ENCODE measurements around the gene RNF157. TPM values are rescaled to one million over a fixed set of nuclear protein-coding genes. Genes with fewer than 3 reads are reported as not detected.

RNF157 gene
- total and polyA plus RNA-seq, 10 of the 15 experiments (the other 5 are each of a cell fraction or from before 2014, with no cell fraction given), result 1.4 to 15.9 (median 9.6) TPM

DNA sequence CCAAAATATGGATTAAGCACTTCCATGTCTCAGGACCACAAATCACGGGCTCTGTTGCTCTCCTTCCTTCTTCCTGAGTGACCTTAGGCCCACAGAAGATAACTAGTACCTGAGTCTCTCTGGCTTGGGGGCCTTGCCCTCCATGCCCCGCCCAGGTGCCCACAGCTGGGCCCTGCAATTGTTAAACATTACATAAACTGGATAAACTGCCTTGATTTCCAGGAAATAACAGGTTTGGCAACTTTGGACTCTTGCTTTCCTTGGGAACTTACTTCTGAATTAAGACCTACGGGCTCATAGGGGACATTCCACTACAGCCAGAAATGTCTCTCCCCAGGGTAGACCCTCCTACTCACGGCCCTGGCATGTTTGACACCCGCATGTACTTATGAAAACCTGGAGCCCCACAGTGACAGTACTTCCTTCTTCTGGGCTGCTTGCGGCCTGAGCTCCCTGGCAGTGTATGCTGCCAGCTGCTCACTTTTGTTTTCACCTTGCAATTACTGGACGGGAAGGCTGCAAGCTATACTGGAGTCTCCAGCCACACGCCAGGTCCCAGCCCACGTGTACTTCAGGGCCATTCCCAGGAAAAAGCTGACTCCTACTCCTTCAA is 22.5 kb upstream of the RNF157 start (continued):
- no peak for TF ChIP-seq SMARCA5 (IDR thresholded peaks at IDR 0.05)
- TF ChIP-seq, protein P1, sequence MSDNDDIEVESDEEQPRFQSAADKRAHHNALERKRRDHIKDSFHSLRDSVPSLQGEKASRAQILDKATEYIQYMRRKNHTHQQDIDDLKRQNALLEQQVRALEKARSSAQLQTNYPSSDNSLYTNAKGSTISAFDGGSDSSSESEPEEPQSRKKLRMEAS (IDR thresholded peaks at IDR 0.05; ENCODE audit: low read depth, low read length), result 0 out of 2 replicates have a peak, but pooled peaks have one; percentile 20
- TF ChIP-seq RAD51 (IDR thresholded peaks at IDR 0.05), result no peak
- TF ChIP-seq, protein P2, sequence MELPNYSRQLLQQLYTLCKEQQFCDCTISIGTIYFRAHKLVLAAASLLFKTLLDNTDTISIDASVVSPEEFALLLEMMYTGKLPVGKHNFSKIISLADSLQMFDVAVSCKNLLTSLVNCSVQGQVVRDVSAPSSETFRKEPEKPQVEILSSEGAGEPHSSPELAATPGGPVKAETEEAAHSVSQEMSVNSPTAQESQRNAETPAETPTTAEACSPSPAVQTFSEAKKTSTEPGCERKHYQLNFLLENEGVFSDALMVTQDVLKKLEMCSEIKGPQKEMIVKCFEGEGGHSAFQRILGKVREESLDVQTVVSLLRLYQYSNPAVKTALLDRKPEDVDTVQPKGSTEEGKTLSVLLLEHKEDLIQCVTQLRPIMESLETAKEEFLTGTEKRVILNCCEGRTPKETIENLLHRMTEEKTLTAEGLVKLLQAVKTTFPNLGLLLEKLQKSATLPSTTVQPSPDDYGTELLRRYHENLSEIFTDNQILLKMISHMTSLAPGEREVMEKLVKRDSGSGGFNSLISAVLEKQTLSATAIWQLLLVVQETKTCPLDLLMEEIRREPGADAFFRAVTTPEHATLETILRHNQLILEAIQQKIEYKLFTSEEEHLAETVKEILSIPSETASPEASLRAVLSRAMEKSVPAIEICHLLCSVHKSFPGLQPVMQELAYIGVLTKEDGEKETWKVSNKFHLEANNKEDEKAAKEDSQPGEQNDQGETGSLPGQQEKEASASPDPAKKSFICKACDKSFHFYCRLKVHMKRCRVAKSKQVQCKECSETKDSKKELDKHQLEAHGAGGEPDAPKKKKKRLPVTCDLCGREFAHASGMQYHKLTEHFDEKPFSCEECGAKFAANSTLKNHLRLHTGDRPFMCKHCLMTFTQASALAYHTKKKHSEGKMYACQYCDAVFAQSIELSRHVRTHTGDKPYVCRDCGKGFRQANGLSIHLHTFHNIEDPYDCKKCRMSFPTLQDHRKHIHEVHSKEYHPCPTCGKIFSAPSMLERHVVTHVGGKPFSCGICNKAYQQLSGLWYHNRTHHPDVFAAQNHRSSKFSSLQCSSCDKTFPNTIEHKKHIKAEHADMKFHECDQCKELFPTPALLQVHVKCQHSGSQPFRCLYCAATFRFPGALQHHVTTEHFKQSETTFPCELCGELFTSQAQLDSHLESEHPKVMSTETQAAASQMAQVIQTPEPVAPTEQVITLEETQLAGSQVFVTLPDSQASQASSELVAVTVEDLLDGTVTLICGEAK (IDR thresholded peaks at IDR 0.05; ENCODE audit: borderline replicate concordance), result no peak
- no peak for TF ChIP-seq ZSCAN29 (IDR thresholded peaks at IDR 0.05)
- no peak for TF ChIP-seq KDM1A (IDR thresholded peaks at IDR 0.05; ENCODE audit: borderline replicate concordance)
- no peak for TF ChIP-seq SRF (IDR thresholded peaks at IDR 0.05; ENCODE audit: low read depth in 2 of 2, low read length in 2 of 2)
- TF ChIP-seq NFIC (IDR thresholded peaks at IDR 0.05; ENCODE audit: low read depth, low read length), result no peak
- TF ChIP-seq EED (IDR thresholded peaks at IDR 0.05; ENCODE audit: low read depth), result peak; percentile 68; the same call in 1 of the 2 replicates
- no peak for TF ChIP-seq EGR1 (IDR thresholded peaks at IDR 0.05; ENCODE audit: borderline replicate concordance in 1 of 2, low read depth in 2 of 2, low read length in 2 of 2)
- TF ChIP-seq KLF5 (IDR thresholded peaks at IDR 0.05; ENCODE audit: partially characterized antibody), result no peak
- TF ChIP-seq POLR2AphosphoS2 (IDR thresholded peaks at IDR 0.05; ENCODE audit: low read depth, low read length), result no peak
- TF ChIP-seq REST (IDR thresholded peaks at IDR 0.05; ENCODE audit: low read depth, low read length), result no peak
- TF ChIP-seq, protein P3, sequence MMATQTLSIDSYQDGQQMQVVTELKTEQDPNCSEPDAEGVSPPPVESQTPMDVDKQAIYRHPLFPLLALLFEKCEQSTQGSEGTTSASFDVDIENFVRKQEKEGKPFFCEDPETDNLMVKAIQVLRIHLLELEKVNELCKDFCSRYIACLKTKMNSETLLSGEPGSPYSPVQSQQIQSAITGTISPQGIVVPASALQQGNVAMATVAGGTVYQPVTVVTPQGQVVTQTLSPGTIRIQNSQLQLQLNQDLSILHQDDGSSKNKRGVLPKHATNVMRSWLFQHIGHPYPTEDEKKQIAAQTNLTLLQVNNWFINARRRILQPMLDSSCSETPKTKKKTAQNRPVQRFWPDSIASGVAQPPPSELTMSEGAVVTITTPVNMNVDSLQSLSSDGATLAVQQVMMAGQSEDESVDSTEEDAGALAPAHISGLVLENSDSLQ (IDR thresholded peaks at IDR 0.05), result peak; percentile 91
- TF ChIP-seq, protein P4, sequence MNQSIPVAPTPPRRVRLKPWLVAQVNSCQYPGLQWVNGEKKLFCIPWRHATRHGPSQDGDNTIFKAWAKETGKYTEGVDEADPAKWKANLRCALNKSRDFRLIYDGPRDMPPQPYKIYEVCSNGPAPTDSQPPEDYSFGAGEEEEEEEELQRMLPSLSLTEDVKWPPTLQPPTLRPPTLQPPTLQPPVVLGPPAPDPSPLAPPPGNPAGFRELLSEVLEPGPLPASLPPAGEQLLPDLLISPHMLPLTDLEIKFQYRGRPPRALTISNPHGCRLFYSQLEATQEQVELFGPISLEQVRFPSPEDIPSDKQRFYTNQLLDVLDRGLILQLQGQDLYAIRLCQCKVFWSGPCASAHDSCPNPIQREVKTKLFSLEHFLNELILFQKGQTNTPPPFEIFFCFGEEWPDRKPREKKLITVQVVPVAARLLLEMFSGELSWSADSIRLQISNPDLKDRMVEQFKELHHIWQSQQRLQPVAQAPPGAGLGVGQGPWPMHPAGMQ (IDR thresholded peaks at IDR 0.05; ENCODE audit: borderline replicate concordance), result no peak

Data from GM12878 (cell line).